GM12878 (cell line): ENCODE results near the gene PFKFB2. TPM values are rescaled to one million over a fixed set of nuclear protein-coding genes. Genes with fewer than 3 reads are reported as not detected.

ENCODE experiments used
- IRF4 ChIP-seq: IDR thresholded peaks from 2 replicates; pipeline ENCODE4 v1.6.1; 2011; ENCODE audit warnings: low read depth, low read length
- TBL1XR1 ChIP-seq: IDR thresholded peaks from 2 replicates; pipeline ENCODE4 v1.6.1; 2012; ENCODE audit warnings: low read depth, low read length, improper control_type of control experiment
- polyA plus RNA-seq, 11 experiments: library from polyadenylated mRNA; depleted of rRNA in 4 of 11; unstranded in 6 of 11; stranded (reverse) in 5 of 11; fragments of >200 nt; fragmentation: Nextera tagmentation in 4 of 11; fragmentation: Illumina TruSeq in 1 of 11; extraction: Ambion mirVana in 4 of 11; extraction: Trizol in 1 of 11; gene quantifications; 1 replicate in 1 of 11; 2 replicates in 10 of 11; pipeline versions ENCODE4 v1.2.1 to v1.2.3, GENCODE V29; 2011 to 2016; ENCODE audit warnings: inconsistent platforms in 2 of 11, missing spikeins in 2 of 11, low read depth in 1 of 11
- total RNA-seq, 4 experiments: library from RNA; depleted of rRNA in 3 of 4; stranded (reverse); fragments of >200 nt in 3 of 4; fragmentation: Illumina TruSeq in 1 of 4; extraction: Trizol in 1 of 4; gene quantifications; 2 replicates each; pipeline versions ENCODE4 v1.2.1 to v1.2.3, GENCODE V29; 2013 to 2021
- TF ChIP-seq, protein P1 (sequence below): IDR thresholded peaks from 2 replicates; pipeline ENCODE4 v1.6.1; 2012; ENCODE audit warnings: mild to moderate bottlenecking, low read depth, low read length
- TF ChIP-seq, protein P2 (sequence below): fragments of 450-650 bp; IDR thresholded peaks from 2 replicates; pipeline ENCODE4 v1.6.1; 2017; ENCODE audit warnings: mild to moderate bottlenecking, moderate library complexity
- TF ChIP-seq, protein P3 (sequence below): IDR thresholded peaks from 2 replicates; pipeline ENCODE4 v1.6.1; 2012; ENCODE audit warnings: improper control_type of control experiment, low read depth, low read length; ENCODE audit not compliant: insufficient replicate concordance

Gene PFKFB2
- total and polyA plus RNA-seq, 10 of the 15 experiments (the other 5 are each of a cell fraction or from before 2014, with no cell fraction given), result 0.40 to 1.3 (median 1.0) TPM

DNA sequence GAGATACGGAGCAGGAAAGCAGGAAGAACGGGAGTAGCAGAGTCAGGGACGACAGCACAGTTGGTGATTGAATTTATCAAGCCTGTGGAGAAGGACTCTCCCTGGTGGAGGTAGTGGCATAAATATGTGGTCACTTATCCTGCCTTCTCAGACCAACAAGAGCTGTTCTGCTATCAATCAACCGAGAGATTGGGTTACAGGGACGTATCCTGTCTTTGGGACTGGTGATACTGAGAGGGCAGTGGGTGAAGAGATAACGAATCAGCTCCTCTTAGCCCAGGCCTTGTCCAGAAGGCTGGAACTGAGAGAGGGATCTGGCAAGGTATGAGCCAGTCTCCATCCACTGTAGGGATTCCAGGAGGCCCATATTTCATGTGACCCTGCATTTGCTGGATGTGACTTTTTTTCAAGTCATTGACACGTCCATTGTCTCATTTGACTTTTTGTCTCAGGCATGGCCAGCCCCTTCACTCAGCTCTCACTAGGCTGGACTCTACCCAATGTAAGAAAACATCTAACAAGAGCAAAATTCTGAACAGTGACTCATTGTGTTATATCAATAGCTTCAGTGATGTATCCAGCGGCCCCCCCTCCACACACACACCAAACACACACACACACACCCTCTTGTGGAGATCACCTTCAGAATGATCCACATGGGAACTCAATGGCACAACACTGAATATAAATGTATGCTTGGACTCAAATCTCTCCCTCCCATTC, 31.8 kb upstream of the PFKFB2 start (continued):
- TF ChIP-seq, protein P1, sequence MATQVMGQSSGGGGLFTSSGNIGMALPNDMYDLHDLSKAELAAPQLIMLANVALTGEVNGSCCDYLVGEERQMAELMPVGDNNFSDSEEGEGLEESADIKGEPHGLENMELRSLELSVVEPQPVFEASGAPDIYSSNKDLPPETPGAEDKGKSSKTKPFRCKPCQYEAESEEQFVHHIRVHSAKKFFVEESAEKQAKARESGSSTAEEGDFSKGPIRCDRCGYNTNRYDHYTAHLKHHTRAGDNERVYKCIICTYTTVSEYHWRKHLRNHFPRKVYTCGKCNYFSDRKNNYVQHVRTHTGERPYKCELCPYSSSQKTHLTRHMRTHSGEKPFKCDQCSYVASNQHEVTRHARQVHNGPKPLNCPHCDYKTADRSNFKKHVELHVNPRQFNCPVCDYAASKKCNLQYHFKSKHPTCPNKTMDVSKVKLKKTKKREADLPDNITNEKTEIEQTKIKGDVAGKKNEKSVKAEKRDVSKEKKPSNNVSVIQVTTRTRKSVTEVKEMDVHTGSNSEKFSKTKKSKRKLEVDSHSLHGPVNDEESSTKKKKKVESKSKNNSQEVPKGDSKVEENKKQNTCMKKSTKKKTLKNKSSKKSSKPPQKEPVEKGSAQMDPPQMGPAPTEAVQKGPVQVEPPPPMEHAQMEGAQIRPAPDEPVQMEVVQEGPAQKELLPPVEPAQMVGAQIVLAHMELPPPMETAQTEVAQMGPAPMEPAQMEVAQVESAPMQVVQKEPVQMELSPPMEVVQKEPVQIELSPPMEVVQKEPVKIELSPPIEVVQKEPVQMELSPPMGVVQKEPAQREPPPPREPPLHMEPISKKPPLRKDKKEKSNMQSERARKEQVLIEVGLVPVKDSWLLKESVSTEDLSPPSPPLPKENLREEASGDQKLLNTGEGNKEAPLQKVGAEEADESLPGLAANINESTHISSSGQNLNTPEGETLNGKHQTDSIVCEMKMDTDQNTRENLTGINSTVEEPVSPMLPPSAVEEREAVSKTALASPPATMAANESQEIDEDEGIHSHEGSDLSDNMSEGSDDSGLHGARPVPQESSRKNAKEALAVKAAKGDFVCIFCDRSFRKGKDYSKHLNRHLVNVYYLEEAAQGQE, result no peak
- TF ChIP-seq TBL1XR1 (no peak), IRF4 (no peak)
- TF ChIP-seq, protein P2, sequence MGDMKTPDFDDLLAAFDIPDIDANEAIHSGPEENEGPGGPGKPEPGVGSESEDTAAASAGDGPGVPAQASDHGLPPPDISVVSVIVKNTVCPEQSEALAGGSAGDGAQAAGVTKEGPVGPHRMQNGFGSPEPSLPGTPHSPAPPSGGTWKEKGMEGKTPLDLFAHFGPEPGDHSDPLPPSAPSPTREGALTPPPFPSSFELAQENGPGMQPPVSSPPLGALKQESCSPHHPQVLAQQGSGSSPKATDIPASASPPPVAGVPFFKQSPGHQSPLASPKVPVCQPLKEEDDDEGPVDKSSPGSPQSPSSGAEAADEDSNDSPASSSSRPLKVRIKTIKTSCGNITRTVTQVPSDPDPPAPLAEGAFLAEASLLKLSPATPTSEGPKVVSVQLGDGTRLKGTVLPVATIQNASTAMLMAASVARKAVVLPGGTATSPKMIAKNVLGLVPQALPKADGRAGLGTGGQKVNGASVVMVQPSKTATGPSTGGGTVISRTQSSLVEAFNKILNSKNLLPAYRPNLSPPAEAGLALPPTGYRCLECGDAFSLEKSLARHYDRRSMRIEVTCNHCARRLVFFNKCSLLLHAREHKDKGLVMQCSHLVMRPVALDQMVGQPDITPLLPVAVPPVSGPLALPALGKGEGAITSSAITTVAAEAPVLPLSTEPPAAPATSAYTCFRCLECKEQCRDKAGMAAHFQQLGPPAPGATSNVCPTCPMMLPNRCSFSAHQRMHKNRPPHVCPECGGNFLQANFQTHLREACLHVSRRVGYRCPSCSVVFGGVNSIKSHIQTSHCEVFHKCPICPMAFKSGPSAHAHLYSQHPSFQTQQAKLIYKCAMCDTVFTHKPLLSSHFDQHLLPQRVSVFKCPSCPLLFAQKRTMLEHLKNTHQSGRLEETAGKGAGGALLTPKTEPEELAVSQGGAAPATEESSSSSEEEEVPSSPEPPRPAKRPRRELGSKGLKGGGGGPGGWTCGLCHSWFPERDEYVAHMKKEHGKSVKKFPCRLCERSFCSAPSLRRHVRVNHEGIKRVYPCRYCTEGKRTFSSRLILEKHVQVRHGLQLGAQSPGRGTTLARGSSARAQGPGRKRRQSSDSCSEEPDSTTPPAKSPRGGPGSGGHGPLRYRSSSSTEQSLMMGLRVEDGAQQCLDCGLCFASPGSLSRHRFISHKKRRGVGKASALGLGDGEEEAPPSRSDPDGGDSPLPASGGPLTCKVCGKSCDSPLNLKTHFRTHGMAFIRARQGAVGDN, result no peak
- TF ChIP-seq, protein P3, sequence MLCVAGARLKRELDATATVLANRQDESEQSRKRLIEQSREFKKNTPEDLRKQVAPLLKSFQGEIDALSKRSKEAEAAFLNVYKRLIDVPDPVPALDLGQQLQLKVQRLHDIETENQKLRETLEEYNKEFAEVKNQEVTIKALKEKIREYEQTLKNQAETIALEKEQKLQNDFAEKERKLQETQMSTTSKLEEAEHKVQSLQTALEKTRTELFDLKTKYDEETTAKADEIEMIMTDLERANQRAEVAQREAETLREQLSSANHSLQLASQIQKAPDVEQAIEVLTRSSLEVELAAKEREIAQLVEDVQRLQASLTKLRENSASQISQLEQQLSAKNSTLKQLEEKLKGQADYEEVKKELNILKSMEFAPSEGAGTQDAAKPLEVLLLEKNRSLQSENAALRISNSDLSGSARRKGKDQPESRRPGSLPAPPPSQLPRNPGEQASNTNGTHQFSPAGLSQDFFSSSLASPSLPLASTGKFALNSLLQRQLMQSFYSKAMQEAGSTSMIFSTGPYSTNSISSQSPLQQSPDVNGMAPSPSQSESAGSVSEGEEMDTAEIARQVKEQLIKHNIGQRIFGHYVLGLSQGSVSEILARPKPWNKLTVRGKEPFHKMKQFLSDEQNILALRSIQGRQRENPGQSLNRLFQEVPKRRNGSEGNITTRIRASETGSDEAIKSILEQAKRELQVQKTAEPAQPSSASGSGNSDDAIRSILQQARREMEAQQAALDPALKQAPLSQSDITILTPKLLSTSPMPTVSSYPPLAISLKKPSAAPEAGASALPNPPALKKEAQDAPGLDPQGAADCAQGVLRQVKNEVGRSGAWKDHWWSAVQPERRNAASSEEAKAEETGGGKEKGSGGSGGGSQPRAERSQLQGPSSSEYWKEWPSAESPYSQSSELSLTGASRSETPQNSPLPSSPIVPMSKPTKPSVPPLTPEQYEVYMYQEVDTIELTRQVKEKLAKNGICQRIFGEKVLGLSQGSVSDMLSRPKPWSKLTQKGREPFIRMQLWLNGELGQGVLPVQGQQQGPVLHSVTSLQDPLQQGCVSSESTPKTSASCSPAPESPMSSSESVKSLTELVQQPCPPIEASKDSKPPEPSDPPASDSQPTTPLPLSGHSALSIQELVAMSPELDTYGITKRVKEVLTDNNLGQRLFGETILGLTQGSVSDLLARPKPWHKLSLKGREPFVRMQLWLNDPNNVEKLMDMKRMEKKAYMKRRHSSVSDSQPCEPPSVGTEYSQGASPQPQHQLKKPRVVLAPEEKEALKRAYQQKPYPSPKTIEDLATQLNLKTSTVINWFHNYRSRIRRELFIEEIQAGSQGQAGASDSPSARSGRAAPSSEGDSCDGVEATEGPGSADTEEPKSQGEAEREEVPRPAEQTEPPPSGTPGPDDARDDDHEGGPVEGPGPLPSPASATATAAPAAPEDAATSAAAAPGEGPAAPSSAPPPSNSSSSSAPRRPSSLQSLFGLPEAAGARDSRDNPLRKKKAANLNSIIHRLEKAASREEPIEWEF, result no peak
